HG03439 (cell line): ENCODE data around the gene FRRS1L.
"Not testable (repeated sequence)": the region's sequence is repeated elsewhere in the genome, so short reads cannot be mapped to it uniquely, and the experiment has no call there.

Experiments
- ATAC-seq: cut with Tn5 transposase; IDR thresholded peaks from one replicate; pipeline ENCODE4 v1.9.1; 2021; ENCODE audit warnings: mild to moderate bottlenecking, moderate library complexity; ENCODE audit not compliant: unreplicated experiment

Gene FRRS1L

GRCh38 chr9:109138421-109138820 is 28.6 kb downstream of the FRRS1L start:
- no peak for ATAC-seq

- no peak for ATAC-seq
These were observed 32.9 kb downstream of the FRRS1L start for GRCh38 chr9:109134167-109134578.

- no peak for ATAC-seq
These were observed 33.5 kb downstream of the FRRS1L start for GRCh38 chr9:109133533-109133932.

GRCh38 chr9:109132567-109133021 is 34.5 kb downstream of the FRRS1L start:
- no peak for ATAC-seq

DNA sequence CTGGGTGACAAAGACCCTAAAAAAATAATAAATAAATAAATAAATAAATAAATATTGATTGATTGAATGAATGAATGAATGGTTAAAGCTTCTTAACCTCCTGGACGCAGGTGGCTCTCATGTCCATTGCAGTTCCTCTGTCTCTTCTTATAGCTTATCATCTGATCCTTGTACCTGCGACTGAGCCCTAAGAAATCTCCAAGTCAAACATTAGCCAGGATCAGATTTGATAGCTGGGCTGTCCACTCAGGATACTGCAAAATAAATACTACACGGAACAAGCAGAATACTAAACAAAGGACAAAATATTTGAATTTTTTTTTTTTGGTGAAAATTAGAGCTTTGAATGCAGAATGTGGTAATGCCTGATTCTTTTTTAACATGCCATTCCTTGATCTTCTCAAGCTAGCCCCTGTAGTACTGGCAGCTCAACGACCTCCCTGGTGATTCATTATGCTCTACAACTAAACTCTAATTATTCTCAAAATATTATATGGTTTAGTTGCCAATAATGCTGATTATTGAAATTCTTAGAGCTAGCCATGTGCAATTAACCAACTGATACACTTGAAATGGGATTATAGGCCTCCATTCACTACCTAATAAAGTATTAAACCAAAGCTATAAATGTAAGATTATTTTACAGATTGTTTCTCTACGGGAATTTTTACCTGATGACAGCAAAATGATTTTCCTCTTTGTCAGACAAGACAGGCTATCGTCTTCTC is 37.4 kb downstream of the FRRS1L start:
- no peak for ATAC-seq

- not testable (repeated sequence) for ATAC-seq
These were observed 40.4 kb downstream of the FRRS1L start for GRCh38 chr9:109126671-109127070.

- ATAC-seq = no peak
These were observed 42.9 kb downstream of the FRRS1L start for GRCh38 chr9:109124121-109124520.

DNA sequence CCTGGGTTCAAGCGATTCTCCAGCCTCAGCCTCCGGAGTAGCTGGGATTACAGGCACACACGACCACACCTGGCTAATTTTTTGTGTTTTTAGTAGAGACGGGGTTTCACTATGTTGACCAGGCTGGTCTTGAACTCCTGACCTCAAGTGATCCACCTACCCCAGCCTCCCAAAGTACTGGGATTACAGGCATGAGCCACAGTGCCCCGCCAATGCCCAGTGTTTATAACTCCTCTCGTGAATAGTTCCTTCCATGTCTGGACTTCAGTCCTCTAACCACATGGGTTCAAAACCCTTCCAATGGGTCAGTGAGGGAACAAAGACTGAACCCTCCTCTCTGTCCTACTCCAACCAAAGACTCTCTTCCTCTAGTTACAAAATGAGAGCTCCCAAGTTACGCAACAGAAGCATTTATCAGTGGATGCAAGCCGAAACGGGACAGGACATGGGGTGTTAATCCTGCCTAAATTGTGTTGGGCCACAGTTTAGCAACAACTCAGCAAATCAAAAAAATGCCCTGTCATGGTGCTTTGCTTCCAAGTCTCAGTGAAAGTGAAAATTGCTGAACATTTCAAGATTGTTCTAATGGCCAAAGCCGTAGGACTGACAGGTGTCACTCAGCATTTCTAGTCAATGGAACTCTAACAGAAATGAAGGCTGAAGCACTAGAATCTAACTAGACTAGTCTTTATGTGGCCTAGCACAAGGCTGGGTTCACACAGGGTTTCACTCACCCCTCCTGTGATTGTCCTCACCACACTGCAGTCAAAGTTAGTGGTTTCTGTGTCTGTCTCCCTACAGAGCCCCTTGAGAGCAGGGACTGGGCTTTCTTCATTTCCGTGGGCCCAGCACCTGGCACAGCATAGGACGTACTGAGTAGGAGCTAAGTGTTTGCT is 44.1 kb downstream of the FRRS1L start:
- no peak for ATAC-seq

GRCh38 chr9:109121232-109121796 is 45.7 kb downstream of the FRRS1L start:
- ATAC-seq = no peak

DNA sequence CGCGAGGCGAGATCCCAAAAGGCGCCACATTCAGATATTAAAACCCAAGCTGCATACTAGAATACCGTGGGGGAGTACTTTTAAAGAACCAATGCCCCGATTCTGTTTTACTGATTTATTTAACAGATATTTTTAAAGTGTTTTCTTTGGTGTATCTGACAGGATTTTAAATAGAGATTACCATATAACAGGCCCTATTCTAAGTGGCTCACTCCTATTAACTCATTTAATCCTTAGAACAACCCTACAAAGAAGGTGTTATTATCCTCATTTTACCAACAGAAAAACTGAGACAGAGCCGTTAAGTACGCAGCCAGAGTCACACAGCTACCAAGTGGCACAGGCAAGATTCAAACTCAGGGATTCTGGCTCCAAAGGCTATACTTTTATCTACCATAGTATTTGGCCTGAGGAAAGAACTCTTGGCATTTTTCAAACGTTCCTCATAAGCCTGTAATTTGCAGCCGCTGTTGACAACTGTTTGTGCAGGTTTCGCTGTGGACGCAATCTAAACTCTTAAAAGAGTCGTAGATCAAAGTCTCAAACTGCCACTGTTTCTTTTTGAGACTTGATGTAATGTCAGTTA is 46.8 kb downstream of the FRRS1L start:
- no peak for ATAC-seq

- ATAC-seq = peak; percentile 93
These were observed 47.4 kb downstream of the FRRS1L start, which contains the start of gene TMEM245 for GRCh38 chr9:109119439-109120203. Gene TMEM245 (minus strand): TSS chr9:109119947. CDS start chr9:109119913, 34 bp downstream.

- no peak for ATAC-seq
These were observed 48.1 kb downstream of the FRRS1L start for GRCh38 chr9:109118808-109119438.

GRCh38 chr9:109117856-109118807 is 48.9 kb downstream of the FRRS1L start:
- ATAC-seq = no peak

DNA sequence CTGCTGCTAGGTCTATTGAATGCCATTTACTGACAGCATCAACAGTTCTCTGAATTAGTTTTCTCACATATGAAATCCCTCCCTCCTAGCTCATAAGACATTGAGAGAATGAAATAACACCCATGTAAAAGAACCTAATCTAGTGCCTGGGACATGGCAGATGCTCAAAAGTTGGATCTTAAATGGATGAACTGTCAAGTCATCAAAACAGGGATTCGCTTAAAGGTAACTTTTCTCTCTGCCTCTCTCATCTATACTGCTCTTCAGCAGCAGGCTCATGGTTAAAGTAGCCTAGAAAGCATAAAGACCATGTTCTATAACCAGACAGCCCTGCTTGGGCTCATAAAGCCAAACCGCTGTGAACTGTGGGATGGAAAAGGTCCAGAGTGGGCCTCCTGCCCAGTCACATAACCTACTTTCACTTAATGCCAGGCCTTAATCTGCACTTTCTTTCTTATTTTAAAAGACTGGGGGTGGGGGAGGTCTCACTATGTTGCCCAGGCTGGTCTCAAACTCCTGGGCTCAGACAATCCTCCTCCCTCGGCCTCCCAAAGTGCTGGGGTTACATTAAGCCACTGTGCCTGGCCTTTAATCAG is 51.0 kb downstream of the FRRS1L start:
- ATAC-seq = no peak

- ATAC-seq = no peak
These were observed 52.4 kb downstream of the FRRS1L start for GRCh38 chr9:109114670-109115069.

DNA sequence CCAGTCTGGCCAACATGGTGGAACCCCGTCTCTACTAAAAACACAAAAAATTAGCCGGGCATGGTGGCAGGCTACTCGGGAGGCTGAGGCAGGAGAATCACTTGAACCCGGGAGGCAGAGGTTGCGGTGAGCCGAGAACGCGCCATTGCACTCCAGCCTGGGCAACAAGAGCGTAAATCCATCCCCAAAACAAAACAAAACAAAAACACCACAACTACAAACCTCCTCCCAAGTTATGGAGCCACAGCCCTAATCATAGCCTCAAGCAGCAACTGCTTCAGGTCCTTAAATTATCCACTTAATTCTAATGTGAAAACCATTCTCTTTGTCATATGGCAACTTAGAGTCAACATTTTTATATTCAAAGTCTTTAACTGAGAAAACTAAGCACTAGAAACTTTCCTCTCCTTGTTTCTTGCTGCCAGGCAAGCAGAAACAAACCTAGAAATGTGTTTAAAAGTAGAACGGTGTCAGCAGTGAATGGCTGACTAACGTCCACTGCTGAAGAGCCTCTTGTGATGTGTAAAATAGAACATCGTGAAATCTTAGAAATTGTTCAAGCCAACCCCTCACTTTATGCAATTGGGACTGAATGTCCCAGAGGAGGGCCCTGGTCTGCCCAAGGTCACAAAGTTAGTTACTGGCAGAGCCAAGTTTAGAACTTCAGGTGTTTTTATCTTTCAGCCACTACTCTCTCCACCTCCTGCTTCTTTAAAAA is 53.0 kb downstream of the FRRS1L start:
- no peak for ATAC-seq

- no peak for ATAC-seq
These were observed 53.8 kb downstream of the FRRS1L start for GRCh38 chr9:109113254-109113653.
